HG03196 (cell line): ENCODE results near the gene KRTAP5-5.
"Not testable (repeated sequence)": the region's sequence is repeated elsewhere in the genome, so short reads cannot be mapped to it uniquely, and the experiment has no call there.

Experiments
- ATAC-seq: cut with Tn5 transposase; IDR thresholded peaks from one replicate; pipeline ENCODE4 v1.9.1; 2021; ENCODE audit not compliant: unreplicated experiment

KRTAP5-5 gene, protein sequence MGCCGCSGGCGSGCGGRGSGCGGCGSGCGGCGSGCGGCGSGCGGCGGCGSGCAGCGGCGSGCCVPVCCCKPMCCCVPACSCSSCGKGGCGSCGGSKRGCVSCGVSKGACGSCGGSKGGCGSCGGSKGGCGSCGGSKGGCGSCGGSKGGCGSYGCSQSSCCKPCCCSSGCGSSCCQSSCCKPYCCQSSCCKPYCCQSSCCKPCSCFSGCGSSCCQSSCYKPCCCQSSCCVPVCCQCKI

DNA sequence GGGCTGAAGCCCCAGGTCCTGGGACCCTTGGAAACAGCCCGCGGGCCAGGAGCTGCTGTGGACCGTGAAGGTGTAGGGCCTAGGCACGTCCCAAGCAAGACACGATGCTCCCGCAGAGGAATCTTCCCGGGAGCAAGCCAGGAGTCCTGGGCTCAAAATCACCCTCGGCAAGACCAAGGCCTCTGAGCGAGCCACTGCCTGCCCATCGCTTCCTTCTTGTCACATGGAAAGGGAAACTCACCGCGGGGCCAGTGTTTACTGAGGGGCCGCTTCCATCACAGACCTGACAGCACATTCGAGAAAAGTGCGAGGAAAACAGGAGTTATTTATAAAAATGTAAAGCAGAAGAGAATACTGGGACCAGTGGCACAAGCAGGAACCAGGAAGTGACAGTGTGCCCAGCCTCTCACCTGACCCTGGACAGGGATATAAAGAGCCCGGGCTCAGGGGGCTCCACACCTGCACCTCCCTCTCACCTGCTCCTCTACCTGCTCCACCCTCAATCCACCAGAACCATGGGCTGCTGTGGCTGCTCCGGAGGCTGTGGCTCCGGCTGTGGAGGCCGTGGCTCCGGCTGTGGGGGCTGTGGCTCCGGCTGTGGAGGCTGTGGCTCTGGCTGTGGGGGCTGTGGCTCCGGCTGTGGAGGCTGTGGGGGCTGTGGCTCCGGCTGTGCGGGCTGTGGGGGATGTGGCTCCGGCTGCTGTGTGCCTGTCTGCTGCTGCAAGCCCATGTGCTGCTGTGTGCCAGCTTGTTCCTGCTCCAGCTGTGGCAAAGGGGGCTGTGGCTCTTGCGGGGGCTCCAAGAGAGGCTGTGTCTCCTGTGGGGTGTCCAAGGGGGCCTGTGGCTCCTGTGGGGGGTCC is at the start of gene KRTAP5-5:
Gene KRTAP5-5, plus strand, starts transcription at position 450 of the 860 bp plus-strand sequence. Its CDS starts 66 bp downstream, at position 516.
- ATAC-seq = no peak

DNA sequence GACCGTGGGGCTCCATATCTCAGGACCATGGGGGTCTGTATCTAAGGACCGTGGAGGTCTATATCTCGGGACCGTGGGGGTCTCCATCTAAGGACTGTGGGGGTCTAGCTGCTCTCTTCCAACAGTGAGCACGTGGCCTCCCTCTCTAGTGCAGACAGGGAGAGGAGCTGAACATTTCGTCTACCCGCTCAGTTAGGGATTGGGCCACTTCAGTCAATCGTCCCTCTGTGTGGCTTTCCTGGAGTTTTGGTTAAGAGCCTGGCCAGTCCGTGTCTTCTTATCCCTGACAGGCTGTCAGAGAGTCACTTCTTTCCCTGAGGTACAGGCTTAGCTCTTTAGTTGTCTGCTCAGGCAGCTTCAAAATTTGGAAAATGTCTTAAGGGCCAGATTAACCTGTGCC is 47.6 kb upstream of the KRTAP5-5 start:
- no peak for ATAC-seq

DNA sequence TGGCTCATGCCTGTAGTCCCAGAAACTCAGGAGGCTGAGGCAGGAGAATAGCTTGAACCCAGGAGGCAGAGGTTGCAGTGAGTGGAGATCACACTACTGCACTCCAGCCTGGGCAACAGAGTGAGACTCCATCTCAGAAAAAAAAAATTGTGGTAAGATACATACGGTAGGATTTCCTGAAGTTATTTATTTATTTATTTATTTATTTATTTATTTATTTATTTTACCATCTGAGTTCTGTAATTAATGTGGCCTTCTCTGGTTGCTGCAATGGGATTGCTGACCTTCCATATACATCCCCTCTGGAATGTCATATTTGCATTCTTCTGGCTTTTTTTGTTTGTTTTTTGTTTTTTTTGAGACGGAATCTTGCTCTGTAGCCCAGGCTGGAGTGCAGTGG is 46.7 kb upstream of the KRTAP5-5 start:
- not testable (repeated sequence) for ATAC-seq

DNA sequence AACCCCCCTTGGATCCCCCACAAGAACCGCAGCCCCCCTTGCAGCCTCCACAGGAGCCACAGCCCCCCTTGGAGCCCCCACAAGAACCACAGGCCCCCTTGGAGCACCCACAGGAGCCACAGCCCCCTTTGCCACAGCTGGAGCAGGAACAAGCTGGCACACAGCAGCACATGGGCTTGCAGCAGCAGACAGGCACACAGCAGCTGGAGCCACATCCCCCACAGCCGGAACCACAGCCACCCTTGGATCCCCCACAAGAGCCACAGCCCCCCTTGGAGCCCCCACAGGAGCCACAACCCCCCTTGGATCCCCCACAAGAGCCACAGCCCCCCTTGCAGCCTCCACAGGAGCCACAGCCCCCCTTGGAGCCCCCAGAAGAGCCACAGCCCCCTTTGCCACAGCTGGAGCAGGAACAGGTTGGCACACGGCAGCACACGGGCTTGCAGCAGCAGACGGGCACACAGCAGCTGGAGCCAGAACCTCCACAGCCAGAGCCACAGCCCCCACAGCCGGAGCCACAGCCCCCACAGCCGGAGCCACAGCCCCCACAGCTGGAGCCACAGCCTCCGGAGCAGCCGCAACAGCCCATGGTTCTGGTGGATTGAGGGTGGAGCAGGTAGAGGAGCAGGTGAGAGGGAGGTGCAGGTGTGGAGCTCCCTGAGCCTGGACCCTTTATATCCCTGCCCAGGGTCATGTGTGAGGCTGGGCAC is 44.8 kb upstream of the KRTAP5-5 start, which contains the start of gene KRTAP5-1:
Gene KRTAP5-1, minus strand, starts transcription at position 623 of the 710 bp plus-strand sequence. Its CDS starts 34 bp downstream, at position 589.
- not testable (repeated sequence) for ATAC-seq

DNA sequence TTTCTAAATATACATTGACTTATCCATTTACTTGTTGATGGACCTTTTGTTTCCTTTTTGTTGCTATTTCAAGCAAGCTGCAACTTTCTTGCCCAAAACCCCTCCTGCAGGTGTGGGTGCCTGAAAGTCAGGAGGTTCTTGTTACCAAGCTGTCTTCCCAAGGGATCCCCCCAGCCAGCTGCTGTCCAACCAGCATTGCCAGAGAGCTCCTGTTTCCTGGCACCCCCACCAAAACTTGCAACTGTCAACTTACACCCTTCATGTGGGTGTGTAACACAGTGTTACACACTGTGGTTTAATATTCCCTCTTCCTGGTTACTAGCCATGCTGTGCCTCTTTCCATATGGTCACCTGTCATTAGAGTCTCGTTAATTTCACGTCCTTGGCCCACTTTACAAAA is 42.9 kb upstream of the KRTAP5-5 start:
- ATAC-seq = no peak

DNA sequence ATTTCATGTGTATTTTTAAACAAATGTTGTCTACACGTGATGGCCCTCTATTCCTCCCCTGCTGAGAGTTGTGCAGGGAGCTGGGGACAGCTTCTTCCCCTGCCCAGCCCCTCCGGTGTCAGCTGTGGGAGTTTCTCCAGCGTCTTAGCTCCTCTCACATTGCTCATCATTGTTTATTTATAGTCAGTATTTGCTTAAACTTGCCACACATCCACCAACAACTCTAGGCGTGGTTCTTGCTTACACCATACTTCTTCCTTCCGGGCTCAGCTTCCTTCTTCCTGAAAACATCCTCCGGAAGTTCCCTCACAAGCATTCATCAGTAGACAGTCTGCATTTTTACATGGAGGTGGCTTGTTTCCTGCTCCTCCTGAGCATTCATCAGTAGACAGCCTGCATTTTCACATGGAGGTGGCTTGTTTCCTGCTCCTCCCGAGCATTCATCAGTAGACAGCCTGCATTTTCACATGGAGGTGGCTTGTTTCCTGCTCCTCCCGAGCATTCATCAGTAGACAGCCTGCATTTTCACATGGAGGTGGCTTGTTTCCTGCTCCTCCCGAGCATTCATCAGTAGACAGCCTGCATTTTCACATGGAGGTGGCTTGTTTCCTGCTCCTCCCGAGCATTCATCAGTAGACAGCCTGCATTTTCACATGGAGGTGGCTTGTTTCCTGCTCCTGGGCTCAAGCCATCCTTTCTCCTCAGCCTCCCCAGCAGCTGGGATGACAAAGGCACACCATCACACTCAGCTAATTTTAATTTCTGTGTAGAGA is 40.2 kb upstream of the KRTAP5-5 start:
- ATAC-seq = not testable (repeated sequence)

DNA sequence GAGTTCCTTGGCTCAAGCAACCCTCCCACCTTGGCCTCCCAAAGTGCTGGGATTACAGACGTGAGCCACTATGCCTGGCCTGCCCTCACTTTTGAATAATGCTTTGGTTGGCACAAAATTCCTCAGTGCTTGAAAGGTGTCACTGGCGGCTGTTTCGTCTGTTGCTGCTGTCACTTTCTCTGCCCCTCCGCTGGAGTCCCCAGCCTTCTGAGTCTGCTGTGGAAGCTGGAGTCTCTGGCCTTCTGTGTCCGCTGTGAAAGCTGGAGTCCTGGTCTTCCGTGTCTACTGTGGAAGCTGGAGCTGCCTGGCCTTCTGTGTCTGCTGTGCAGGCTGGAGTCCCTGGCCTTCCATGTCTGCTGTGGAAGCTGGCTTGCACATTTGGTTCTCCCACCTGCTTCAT is 39.6 kb upstream of the KRTAP5-5 start:
- ATAC-seq = no peak

DNA sequence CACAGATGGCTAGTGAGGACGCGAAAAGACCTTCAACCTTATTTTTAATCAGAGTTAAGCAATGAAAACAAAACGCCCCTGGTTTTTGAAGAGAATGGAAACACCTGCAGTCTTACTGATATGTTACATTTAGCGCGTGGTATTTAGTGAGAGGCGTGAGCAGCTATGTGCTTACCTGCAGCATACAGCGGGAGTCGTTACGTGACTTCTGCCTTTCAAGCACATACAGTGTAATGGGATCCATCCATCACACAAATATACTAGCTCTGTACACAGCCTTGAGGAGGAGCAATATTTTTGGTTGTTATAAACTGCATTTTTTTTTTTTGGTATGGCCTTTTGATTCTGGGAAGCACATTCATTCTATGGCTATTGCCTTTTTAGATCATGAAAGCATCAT is 36.9 kb upstream of the KRTAP5-5 start:
- ATAC-seq = no peak

DNA sequence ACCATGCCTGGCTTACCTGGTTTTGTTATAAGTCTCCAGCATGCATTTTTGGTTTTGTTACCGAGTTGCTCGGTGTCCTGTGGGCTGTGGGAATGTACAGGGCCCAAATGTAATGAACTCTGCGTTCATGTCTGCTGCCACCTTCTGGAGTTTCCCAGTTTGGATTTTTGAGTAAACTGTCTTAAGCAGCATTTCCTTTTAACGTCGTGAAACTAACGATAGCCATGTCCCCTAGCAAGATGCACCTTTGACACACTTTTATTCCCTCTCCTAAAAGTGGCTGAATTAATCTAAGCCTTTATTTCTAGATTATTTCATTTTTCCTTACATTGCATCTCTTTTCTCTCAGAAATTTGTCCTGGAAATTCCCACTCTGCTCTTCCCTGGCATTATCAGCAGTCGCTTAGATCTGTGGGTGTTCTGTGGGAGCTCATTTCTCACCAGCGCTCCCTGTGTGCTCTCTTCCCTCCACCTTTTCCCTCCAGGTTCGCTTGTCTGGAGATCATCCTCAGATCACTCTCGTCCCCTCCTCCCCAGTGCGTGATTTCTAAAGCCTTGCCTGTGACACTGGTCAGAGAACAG is 33.5 kb upstream of the KRTAP5-5 start:
- not testable (repeated sequence) for ATAC-seq

DNA sequence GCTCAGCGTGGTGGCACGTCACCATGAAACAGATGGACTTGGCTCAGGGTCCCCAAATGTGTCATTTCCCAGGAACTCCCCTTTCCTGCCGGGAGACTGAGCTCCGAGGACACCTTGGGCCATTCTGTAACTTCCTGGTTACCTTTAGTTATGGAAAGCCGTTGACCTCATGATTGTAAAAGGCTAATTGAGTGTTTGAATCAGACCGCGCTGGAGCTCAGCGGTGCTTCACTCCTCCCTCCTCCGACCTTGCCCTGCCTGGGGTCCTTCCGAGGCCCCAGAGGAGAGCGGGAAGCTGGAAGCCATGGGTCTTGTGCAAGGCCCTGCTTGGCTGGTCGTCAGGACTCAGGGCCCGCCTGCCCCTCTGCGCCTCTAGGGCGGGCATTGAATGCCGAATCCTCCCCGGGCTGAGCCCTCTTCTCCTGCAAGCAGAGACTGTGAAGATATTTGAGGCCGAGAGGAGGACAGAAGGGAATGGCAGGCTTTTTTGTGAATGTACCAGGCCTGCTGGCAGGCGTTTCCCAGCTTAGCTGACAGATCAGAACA is 32.9 kb upstream of the KRTAP5-5 start:
- ATAC-seq = not testable (repeated sequence)

DNA sequence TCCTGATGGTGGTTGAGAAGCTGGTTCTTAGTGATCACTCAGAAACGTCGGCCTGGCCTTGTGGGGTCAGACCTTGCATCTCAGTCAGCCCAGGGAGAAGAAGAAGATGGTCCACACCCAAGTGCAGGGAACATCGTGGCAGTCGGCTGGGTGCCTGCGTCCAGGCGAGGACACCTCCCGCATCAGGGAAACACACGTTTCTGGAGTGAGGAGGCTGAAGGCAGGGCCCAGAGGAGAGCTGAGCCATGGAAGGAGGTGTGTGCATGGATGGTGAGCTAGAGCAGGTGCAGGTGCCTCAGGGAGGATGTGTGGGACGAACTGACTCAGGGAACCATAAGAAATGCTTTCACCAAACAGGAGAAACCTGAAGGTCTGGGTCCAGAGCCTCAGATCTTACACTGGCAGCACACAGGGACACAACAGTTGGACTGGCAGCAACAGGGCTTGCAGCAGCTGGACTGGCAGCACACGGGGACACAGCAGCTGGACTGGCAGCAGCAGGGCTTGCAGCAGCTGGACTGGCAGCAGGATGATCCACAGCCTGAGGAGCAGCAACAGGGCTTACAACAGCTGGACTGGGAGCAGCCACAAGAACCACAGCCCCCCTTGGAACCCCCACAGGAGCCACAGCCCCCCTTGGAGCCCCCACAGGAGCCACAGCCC is 32.1 kb upstream of the KRTAP5-5 start:
- ATAC-seq = no peak

DNA sequence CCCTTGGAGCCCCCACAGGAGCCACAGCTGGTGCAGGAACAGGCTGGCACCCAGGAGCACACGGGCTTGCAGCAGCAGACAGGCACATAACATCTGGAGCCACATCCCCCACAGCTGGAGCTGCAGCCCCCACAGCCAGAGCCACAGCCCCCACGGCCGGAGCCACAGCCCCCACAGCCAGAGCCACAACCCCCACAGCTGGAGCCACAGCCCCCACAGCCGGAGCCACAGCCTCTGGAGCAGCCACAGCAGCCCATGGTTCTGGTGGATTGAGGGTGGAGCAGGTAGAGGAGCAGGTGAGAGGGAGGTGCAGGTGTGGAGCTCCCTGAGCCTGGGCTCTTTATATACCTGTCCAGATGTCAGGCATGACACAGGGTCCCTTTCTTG is 31.6 kb upstream of the KRTAP5-5 start, which contains the start of gene KRTAP5-2:
Gene KRTAP5-2, minus strand, starts transcription at position 301 of the 387 bp plus-strand sequence. Its CDS starts 44 bp downstream, at position 257.
- no peak for ATAC-seq

DNA sequence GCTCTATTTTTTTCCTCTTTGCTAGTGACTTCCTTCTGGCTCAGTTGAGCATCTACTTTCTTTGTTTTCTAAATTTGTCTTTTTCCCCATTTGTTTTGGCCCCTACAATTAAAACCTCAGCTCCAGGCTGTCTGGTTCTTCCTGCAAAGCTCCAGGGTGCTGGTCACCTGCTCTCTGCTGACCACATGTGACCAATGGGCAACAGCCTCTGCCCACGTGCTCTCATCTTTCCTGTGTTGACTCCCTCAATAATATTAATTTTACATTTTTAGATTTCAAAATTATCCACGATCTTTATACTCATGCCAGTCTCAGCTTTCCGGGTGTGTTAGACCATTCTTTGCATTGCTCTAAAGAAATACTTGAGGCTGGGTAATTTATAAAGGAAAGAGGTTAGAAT is 31.2 kb upstream of the KRTAP5-5 start:
- not testable (repeated sequence) for ATAC-seq

DNA sequence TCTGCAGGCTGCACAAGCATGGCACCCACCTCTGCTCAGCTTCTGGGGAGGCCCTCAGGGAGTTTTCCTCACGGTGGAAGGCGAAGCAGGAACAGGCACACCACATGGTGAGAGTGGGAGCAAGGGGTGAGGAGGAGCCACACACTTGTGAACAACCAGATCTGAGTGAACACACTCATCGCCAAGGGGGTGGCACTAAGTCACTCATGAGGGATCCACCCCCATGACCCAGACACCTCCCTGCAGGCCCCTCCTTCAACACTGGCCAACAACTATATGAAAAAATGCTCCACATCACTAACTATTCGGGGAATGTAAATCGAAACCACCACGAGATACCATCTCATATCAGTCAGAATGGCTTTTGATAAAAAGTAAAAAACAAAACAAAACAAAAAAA is 30.8 kb upstream of the KRTAP5-5 start:
- ATAC-seq = no peak

DNA sequence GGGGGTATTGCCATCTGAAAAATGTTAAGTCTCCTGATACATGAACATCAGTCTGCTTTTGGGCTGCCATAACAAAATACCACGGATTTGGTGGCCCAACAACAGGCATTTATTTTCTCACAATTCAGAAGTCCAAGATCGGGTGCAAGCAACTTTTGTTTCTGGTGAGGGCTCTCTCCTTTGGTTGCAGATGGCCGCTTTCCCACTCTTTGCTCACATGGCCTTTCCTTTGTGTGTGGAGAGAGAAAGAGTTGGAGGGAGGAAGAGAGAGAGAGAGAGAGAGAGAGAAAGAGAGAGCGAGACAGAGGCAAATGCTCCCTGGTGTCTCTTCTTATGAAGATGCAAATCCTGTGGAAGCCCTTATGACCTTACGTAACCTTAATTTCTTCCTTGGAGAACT is 28.9 kb upstream of the KRTAP5-5 start:
- no peak for ATAC-seq

DNA sequence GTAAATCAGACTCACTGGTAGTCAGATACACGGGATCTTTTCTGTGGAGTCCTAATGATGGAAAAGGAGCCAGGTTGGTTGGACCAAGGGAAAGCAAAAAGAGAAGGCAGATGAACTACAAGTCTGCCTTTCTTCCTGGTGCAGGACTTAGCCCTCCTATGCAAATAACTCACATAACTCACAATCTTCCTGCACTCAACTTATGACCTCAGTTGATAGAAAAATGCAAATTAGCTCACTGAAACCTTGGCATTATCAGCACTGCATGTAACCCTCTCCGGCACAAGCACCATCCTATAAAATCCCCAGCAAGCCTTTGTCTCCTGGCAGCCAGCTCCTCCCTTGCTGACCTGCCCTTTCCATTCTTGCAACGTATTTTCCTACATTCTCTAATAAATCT is 27.9 kb upstream of the KRTAP5-5 start:
- ATAC-seq = not testable (repeated sequence)

DNA sequence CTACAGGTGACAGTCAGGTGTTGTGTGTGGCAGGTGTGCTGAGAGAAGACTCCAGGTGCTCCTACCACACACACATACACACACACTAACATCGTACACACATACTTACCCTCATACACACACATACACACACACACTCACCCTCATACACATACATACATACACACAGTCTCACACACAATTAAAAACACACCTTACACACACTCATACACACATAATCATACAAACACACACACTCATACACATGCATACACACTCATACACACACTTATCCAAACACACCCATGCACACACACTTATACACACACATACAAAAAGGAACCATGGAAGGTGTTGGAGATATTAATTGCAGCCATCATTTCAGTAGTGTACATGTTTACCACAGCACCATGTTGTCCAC is 25.9 kb upstream of the KRTAP5-5 start:
- no peak for ATAC-seq

DNA sequence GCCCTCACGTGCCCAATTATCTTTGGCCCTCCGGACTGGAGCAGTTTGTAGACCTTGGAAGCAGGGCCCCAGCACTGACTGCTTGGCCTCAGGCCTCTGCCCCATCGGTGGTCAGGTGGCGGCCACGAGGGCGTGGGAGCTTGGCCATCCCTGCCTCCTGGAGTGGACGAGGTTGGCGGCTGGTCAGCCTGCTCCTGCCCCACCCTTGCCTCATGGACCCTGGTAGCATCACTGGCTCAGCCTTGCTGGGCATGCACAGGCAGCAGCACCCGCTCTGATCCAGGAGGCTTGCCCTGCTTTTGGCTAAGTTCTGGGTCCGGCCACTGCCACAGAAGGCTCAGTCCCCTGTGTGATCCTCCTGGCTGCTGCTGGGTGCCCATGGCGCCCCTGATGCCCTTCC is 25.4 kb upstream of the KRTAP5-5 start:
- ATAC-seq = no peak

DNA sequence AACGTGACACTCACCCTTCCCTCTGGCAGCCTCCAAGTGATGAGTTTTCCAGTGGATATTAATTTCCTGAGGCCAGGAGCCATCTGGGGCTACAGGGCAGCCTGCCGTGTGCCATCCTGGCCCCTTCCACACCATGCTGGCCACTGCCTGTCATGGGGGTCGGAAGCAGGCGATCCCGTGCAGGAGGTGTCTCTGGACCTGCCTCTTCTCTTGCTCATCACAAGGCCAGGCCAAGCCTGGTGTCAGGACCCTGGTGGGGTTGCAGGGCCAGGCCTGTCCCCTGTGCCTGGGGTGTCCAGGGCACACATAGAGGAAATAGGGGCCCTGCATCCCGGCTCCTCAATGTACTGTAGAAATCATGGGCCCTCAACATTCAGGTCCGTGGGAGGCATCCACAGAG is 24.9 kb upstream of the KRTAP5-5 start:
- no peak for ATAC-seq
